ENCODE results near the gene TTC17.

The TTC17 gene

GRCh38 chr11:43360361-43361032 lies 1.8 kb downstream of the TTC17 start:
- peaks cover 37% of the 10 kb centered on the region for H3K4me1 ChIP-seq (ENCODE audit: insufficient read depth, low read length, poor library complexity, severe bottlenecking)
- no peaks in the 10 kb centered on the region for H3K27me3 ChIP-seq (ENCODE audit: insufficient read depth, low read length, poor library complexity, severe bottlenecking)
- peak overlapping the region; percentile 91 for H3K9ac ChIP-seq (ENCODE audit: low read depth, low read length, poor library complexity, severe bottlenecking)
- no peaks in the 10 kb centered on the region for H3F3A ChIP-seq (ENCODE audit: low read depth)
- no peak overlapping the region for H2AFZ ChIP-seq (ENCODE audit: low read length)
- H4K20me1 ChIP-seq (ENCODE audit: insufficient read depth, low read length, poor library complexity, severe bottlenecking): peaks cover 50% of the 10 kb centered on the region
- H3K79me2 ChIP-seq (ENCODE audit: insufficient read depth, low read length): peaks cover 72% of the 10 kb centered on the region
- H3K9me3 ChIP-seq (ENCODE audit: insufficient read depth, low read depth, low read length): no peaks in the 10 kb centered on the region
- H3K4me3 ChIP-seq (ENCODE audit: low read length, poor library complexity, severe bottlenecking): peak overlapping the region; percentile 96
- TF ChIP-seq EZH2phosphoT487 (IDR thresholded peaks at IDR 0.05; ENCODE audit: borderline replicate concordance): no peak
- no peak for TF ChIP-seq CTCF (conservative IDR thresholded peaks at IDR 0.05; ENCODE audit: low read length)
- peak overlapping the region; percentile 90 for H3K4me2 ChIP-seq (ENCODE audit: low read depth, low read length, poor library complexity, severe bottlenecking)
- H3K9me2 ChIP-seq (replicated peaks; ENCODE audit: low read depth, low read length): no peaks in the 10 kb centered on the region
- H3K36me3 ChIP-seq (ENCODE audit: insufficient read depth, low read length): no peaks in the 10 kb centered on the region

GRCh38 chr11:43366677-43367076 lies 8.0 kb downstream of the TTC17 start:
- Histone ChIP-seq H3K36me3 (ENCODE audit: insufficient read depth, low read length) (peaks cover 7% of the 10 kb centered on the region; the same call in 1 of the 2 replicates), H3K4me2 (ENCODE audit: low read depth, low read length, poor library complexity, severe bottlenecking) (no peak overlapping the region)

GRCh38 chr11:43367382-43368178 lies 8.9 kb downstream of the TTC17 start:
- peaks cover 92% of the 10 kb centered on the region for H3K79me2 ChIP-seq (ENCODE audit: insufficient read depth, low read length)
- TF ChIP-seq CTCF (conservative IDR thresholded peaks at IDR 0.05; ENCODE audit: low read length) (no peak), EZH2phosphoT487 (IDR thresholded peaks at IDR 0.05; ENCODE audit: borderline replicate concordance) (no peak)
- peaks cover 72% of the 10 kb centered on the region for H4K20me1 ChIP-seq (ENCODE audit: insufficient read depth, low read length, poor library complexity, severe bottlenecking)
- H2AFZ ChIP-seq (ENCODE audit: low read length): no peak overlapping the region
- no peak overlapping the region for H3K4me3 ChIP-seq (ENCODE audit: low read length, poor library complexity, severe bottlenecking)
- peak overlapping the region; percentile 6 for H3K4me2 ChIP-seq (ENCODE audit: low read depth, low read length, poor library complexity, severe bottlenecking)
- peaks cover 9% of the 10 kb centered on the region for H3K4me1 ChIP-seq (ENCODE audit: insufficient read depth, low read length, poor library complexity, severe bottlenecking)
- no peaks in the 10 kb centered on the region for H3K9me2 ChIP-seq (replicated peaks; ENCODE audit: low read depth, low read length)
- H3F3A ChIP-seq (ENCODE audit: low read depth): no peaks in the 10 kb centered on the region
- no peaks in the 10 kb centered on the region for H3K27me3 ChIP-seq (ENCODE audit: insufficient read depth, low read length, poor library complexity, severe bottlenecking)
- H3K9ac ChIP-seq (ENCODE audit: low read depth, low read length, poor library complexity, severe bottlenecking): no peak overlapping the region
- no peaks in the 10 kb centered on the region for H3K9me3 ChIP-seq (ENCODE audit: insufficient read depth, low read depth, low read length)
- H3K36me3 ChIP-seq (ENCODE audit: insufficient read depth, low read length): peaks cover 11% of the 10 kb centered on the region; the same call in 1 of the 2 replicates

More at GRCh38 chr11:43366677-43367076, 8.0 kb downstream of the TTC17 start:
- Histone ChIP-seq H3K27me3 (ENCODE audit: insufficient read depth, low read length, poor library complexity, severe bottlenecking) (no peaks in the 10 kb centered on the region), H2AFZ (ENCODE audit: low read length) (no peak overlapping the region), H3K9me2 (replicated peaks; ENCODE audit: low read depth, low read length) (no peaks in the 10 kb centered on the region), H3K9me3 (ENCODE audit: insufficient read depth, low read depth, low read length) (no peaks in the 10 kb centered on the region), H3F3A (ENCODE audit: low read depth) (no peaks in the 10 kb centered on the region), H3K9ac (ENCODE audit: low read depth, low read length, poor library complexity, severe bottlenecking) (no peak overlapping the region), H3K79me2 (ENCODE audit: insufficient read depth, low read length) (peaks cover 97% of the 10 kb centered on the region), H4K20me1 (ENCODE audit: insufficient read depth, low read length, poor library complexity, severe bottlenecking) (peaks cover 81% of the 10 kb centered on the region), H3K4me3 (ENCODE audit: low read length, poor library complexity, severe bottlenecking) (no peak overlapping the region), H3K4me1 (ENCODE audit: insufficient read depth, low read length, poor library complexity, severe bottlenecking) (peaks cover 13% of the 10 kb centered on the region)
- TF ChIP-seq EZH2phosphoT487 (IDR thresholded peaks at IDR 0.05; ENCODE audit: borderline replicate concordance) (no peak), CTCF (conservative IDR thresholded peaks at IDR 0.05; ENCODE audit: low read length) (no peak)

All from Loucy (cell line).